Heart left ventricle (tissue), 16 donors: ENCODE data around the gene HAGHL. TPM values are rescaled to one million over a fixed set of nuclear protein-coding genes. Genes with fewer than 3 reads are reported as not detected.

Experiments
- ATAC-seq, 4 donors: fragments of 200-7000 bp; cut with Tn5 transposase; one replicate each; pipeline ENCODE4 v1.9.1; 2020 to 2022; ENCODE audit warnings: moderate library complexity in 4 of 4, mild to moderate bottlenecking in 3 of 4, moderate number of reproducible peaks in 1 of 4
- DNase-seq, 5 donors: peaks; one replicate each; pipeline ENCODE4 v3.0.0-alpha.2; 2020
- H3K27ac ChIP-seq, 12 donors: fragments of 200-600 bp; sonication (generic) in 4 of 12; one replicate each; pipeline versions ENCODE4 v1.5.0 to v1.8.0; 2016 to 2022; ENCODE audit warnings: mild to moderate bottlenecking in 2 of 12
- H3K27me3 ChIP-seq, 9 donors: fragments of 200-600 bp; sonication (generic) in 2 of 9; one replicate each; pipeline versions ENCODE4 v1.5.1 to v1.8.0; 2016 to 2022; ENCODE audit warnings: mild to moderate bottlenecking in 3 of 9
- H3K36me3 ChIP-seq, 9 donors: fragments of 200-600 bp; sonication (generic) in 2 of 9; one replicate each; pipeline versions ENCODE4 v1.5.0 to v1.8.0; 2018 to 2022; ENCODE audit warnings: mild to moderate bottlenecking in 2 of 9
- H3K4me1 ChIP-seq, 12 donors: fragments of 200-600 bp; sonication (generic) in 4 of 12; one replicate each; pipeline versions ENCODE4 v1.5.0 to v1.8.0; 2016 to 2022; ENCODE audit warnings: mild to moderate bottlenecking in 3 of 12
- H3K4me3 ChIP-seq, 12 donors: fragments of 200-600 bp; sonication (generic) in 4 of 12; one replicate each; pipeline versions ENCODE4 v1.5.0 to v1.8.0; 2017 to 2022; ENCODE audit warnings: mild to moderate bottlenecking in 9 of 12, moderate library complexity in 4 of 12
- H3K9me3 ChIP-seq, 12 donors: fragments of 200-600 bp; sonication (generic) in 4 of 12; one replicate each; pipeline versions ENCODE4 v1.5.0 to v1.8.0; 2016 to 2022; ENCODE audit warnings: mild to moderate bottlenecking in 1 of 12
- POLR2A ChIP-seq, 2 donors: fragments of 450-650 bp; IDR thresholded peaks; one replicate each; pipeline ENCODE4 v1.6.1; 2017; ENCODE audit warnings: antibody characterized with exemption in 2 of 2, mild to moderate bottlenecking in 2 of 2, moderate library complexity in 2 of 2
- WGBS, 4 donors: extraction: QIAGEN DNeasy Blood & Tissue Kit in 2 of 4; methylation state at CpG; one replicate each; pipeline versions ENCODE4 v1.1.5 to v1.1.7; 2013 to 2018; 5-methylcytosine and 5-hydroxymethylcytosine counted together
- intact Hi-C, 10 donors: fragments of 100-400 bp; cut with DNase I; formaldehyde crosslinking; loops; one replicate each; pipeline versions ENCODE4 v1.11.1 to v1.14.2; 2022
- polyA plus RNA-seq, 2 donors: library from polyadenylated mRNA; stranded (reverse); fragments of 200-250 nt; gene quantifications; one replicate each; pipeline ENCODE4 v1.2.3, GENCODE V29; 2013
- total RNA-seq, 9 donors: library from RNA; depleted of rRNA in 2 of 9; stranded (reverse); fragments of >200 nt in 2 of 9; fragmentation: NEBNext Ultra II Directional in 3 of 9; extraction: Animal tissue kit (Norgen Biotek cat#: 25700) in 3 of 9; gene quantifications; one replicate each; pipeline versions ENCODE4 v1.1.0 to v1.2.4, GENCODE V29; 2016 to 2023
- TF ChIP-seq, protein P1 (sequence below), 12 donors: fragments of 200-600 bp; sonication (generic) in 4 of 12; IDR thresholded peaks; one replicate each; pipeline versions ENCODE4 v1.5.0 to v1.8.0; 2018 to 2022; ENCODE audit warnings: antibody characterized with exemption in 12 of 12, mild to moderate bottlenecking in 5 of 12
- donor health status: ischemic (EF 13 %, LVEDD 7.1; RV severe dilation, severe dysfunction).
- donor health status: healthy with polysubstance abuse.
- donor health status: DM: no; HTN: yes; CAD: no.
- donor health status: DM: no; HTN: no; CAD: no.
- donor health status: ischemic (EF 25% LVEDD 6.9; RV normal size, moderate dysfunction).
- donor health status: ischemic (EF 25% LVEDD 5.7; RV mildly dilated, moderate dysfunction).
- donor health status: healthy.
- donor health status: DM: yes; HTN: yes; CAD: no.
- donor health status: ischemic (EF 35%, LVEDD 5.7; RV mildly dilated, moderate dysfunction).
- donor health status: nonischemic (EF 11% LVEDD 7.7; RV severe dilation, severe dysfunction).
- donor health status: DM: yes; HTN: yes; CAD: no.
- donor health status: PGD.
- donor health status: ischemic (EF 29% LVEDD 5.4; RV normal size, mild dysfunction).
- donor health status: nonischemic (EF 23%, LVEDD 6.1; RV moderate dilation, normal function).

The HAGHL gene
- total and polyA plus RNA-seq, 11 donors = 5.0 to 44.2 (median 11.9) TPM

DNA sequence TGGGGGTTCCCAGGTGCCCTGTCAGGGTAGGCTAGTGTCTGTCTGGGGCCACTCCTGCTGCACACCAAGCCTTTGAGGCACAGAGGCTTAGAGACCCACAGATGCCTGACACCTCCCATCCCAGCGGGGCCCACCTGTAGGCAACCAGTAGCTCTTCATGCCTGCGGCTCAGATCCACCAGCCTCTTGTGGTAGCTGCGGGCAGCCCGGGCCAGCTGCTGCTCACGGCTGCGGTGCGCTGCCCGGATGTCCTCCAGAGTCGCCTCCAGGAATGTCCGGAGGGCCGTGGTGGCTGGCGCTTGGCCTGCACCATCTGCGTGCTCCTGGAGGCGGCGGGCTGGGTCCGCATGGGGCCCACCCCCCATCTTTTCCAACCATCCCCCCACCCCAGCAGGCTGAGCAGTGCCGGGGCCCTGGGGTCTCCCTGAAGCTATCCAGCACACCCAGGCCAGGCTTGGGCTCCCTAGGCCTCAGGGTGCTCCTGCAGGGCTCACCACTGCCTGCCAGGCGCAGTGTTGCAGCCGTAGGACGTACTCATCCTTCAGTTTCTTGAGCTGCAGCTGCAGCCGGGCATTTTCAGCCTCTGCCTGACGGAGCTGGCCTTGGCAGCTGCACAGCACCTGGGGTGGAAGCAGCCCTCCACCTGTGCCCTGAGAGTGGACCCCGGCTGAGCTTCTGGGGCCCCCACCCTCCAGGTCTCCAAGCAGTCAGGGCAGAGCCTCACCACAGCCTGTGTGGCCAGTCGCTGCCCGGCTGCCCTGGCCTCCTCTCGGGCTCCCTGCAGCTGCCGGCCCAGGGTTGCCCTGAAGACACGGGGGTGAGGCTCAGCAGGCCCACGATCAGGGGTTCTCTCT, 2.5 kb upstream of the HAGHL start:
- no peak for DNase-seq
- peaks cover 12 to 60% (median 40%) of the 10 kb centered on the region in 12 donors for H3K4me1 ChIP-seq
- peaks cover 0 to 6% (median 0%) of the 10 kb centered on the region in 9 donors for H3K36me3 ChIP-seq
- H3K27ac ChIP-seq = no peak overlapping the region
- H3K4me3 ChIP-seq = no peak overlapping the region
- TF ChIP-seq POLR2A (IDR thresholded peaks at IDR 0.05) = no peak
- TF ChIP-seq, protein P1, sequence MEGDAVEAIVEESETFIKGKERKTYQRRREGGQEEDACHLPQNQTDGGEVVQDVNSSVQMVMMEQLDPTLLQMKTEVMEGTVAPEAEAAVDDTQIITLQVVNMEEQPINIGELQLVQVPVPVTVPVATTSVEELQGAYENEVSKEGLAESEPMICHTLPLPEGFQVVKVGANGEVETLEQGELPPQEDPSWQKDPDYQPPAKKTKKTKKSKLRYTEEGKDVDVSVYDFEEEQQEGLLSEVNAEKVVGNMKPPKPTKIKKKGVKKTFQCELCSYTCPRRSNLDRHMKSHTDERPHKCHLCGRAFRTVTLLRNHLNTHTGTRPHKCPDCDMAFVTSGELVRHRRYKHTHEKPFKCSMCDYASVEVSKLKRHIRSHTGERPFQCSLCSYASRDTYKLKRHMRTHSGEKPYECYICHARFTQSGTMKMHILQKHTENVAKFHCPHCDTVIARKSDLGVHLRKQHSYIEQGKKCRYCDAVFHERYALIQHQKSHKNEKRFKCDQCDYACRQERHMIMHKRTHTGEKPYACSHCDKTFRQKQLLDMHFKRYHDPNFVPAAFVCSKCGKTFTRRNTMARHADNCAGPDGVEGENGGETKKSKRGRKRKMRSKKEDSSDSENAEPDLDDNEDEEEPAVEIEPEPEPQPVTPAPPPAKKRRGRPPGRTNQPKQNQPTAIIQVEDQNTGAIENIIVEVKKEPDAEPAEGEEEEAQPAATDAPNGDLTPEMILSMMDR (IDR thresholded peaks at IDR 0.05) = no peak
- intact Hi-C loops = no loop called here
- H3K27me3 ChIP-seq = peaks cover 0 to 24% (median 0%) of the 10 kb centered on the region in 9 donors
- ATAC-seq = no peak
- WGBS, 4 donors = 60 to 74% (median 68%) methylated on average over 9 to 29 of the region's 29 CpGs
- H3K9me3 ChIP-seq = no peaks in the 10 kb centered on the region

DNA sequence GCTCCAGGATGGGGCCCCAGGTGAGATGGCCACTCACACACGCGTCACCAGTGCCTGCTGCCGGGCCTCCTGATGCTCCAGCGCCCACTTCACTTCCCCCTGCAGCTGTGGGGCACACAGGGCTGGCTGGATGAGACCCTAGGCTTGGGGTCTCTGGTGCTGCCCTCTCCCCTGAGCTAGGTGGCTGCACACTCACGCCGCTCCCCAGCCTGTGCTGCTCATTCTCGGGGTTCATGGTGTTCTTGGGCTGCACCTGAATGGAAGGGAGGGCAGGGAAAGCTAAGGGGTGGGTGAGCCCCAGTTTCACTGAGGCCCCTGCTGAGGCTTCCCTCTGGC, 1.9 kb upstream of the HAGHL start:
- Histone ChIP-seq H3K36me3 (peaks cover 0 to 6% (median 0%) of the 10 kb centered on the region in 9 donors), H3K4me1 (peaks cover 12 to 54% (median 34%) of the 10 kb centered on the region in 12 donors), H3K27me3 (peaks cover 0 to 24% (median 0%) of the 10 kb centered on the region in 9 donors), H3K27ac (no peak overlapping the region), H3K9me3 (no peaks in the 10 kb centered on the region), H3K4me3 (no peak overlapping the region)
- intact Hi-C loops = no loop called here
- 74 to 88% (median 76%) methylated on average over 6 to 7 of the region's 7 CpGs for WGBS, 4 donors
- DNase-seq = no peak
- no peak for TF ChIP-seq POLR2A (IDR thresholded peaks at IDR 0.05)
- TF ChIP-seq, protein P1 (IDR thresholded peaks at IDR 0.05) = no peak
- no peak for ATAC-seq

DNA sequence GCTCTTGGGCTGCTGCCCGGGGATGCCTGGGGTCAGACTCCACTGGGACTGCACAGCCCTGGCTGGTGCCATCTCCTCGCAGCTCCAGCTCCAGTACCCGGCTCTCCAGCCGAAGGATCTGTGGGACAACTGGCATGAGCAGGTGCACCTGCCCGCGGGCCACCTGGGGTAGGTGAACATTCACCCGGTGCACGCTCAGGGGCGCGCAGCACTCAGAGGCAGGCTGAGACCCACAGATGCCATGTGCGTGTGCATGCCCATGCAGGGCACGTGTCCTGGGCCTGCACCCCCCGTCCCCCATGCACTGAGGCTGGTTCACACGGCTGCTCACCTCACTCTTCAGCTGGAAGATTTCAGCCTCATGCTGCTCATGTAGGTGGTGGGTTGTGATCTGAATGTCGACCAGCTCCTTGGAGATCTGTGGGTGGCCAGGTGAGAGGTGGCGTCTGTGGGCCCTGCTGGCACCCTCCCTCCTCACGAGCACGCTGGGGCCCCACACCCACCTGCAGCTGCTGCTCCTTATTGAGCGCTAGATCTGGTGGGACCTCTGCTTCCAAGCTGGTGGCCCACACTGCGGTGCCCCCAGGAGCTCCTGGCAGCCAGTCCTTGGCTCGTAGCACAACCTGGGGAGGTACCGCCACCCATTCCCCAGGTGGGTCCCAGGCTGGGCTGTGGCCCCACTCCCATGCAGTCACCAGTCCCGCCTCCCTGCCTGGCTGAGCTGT, 1.3 kb upstream of the HAGHL start:
- peaks cover 12 to 48% (median 30%) of the 10 kb centered on the region in 12 donors for H3K4me1 ChIP-seq
- H3K36me3 ChIP-seq = peaks cover 0 to 6% (median 0%) of the 10 kb centered on the region in 9 donors
- no peaks in the 10 kb centered on the region for H3K9me3 ChIP-seq
- DNase-seq (no peak), ATAC-seq (no peak)
- no peak for TF ChIP-seq POLR2A (IDR thresholded peaks at IDR 0.05)
- TF ChIP-seq, protein P1 (IDR thresholded peaks at IDR 0.05) = no peak
- no peak overlapping the region for H3K4me3 ChIP-seq
- H3K27ac ChIP-seq = no peak overlapping the region
- H3K27me3 ChIP-seq = peaks cover 0 to 24% (median 0%) of the 10 kb centered on the region in 9 donors
- 74 to 79% (median 77%) methylated on average over 22 to 23 of the region's 23 CpGs for WGBS, 4 donors
- intact Hi-C loops = no loop called here

DNA sequence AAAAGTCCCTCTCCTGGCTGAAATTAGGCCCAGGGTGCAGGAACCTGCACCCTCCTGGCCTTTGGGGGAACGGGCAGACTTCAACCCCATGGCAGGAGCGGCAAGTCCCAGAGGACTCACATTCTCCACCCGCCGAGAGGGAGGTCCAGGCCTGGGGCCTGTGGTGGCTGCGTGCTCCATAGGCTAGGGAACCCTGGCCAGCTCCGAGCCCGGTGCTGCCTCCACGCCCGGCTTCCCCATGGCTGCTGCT, 793 bp upstream of the HAGHL start:
- TF ChIP-seq POLR2A (IDR thresholded peaks at IDR 0.05) = no peak
- TF ChIP-seq, protein P1 (IDR thresholded peaks at IDR 0.05) = no peak
- peaks cover 0 to 24% (median 0%) of the 10 kb centered on the region in 9 donors for H3K27me3 ChIP-seq
- no peak for DNase-seq
- H3K4me1 ChIP-seq = peaks cover 12 to 46% (median 29%) of the 10 kb centered on the region in 12 donors
- H3K4me3 ChIP-seq = peak overlapping the region in 2 of 12 donors; percentile 63 to 65
- intact Hi-C loops = no loop called here
- H3K9me3 ChIP-seq = no peaks in the 10 kb centered on the region
- H3K36me3 ChIP-seq = peaks cover 0 to 11% (median under 1%) of the 10 kb centered on the region in 9 donors
- peak in 1 of 4 donors; percentile 6 for ATAC-seq
- H3K27ac ChIP-seq = no peak overlapping the region
- 10 to 17% (median 14%) methylated on average over 4 to 9 of the region's 9 CpGs for WGBS, 4 donors
